Endothelial cell of umbilical vein (primary cell): ENCODE measurements around the gene TXNRD3. TPM values are rescaled to one million over a fixed set of nuclear protein-coding genes. Genes with fewer than 3 reads are reported as not detected.

Experiments
- BruUV-seq: library from RNA; stranded (reverse); fragments of 400-500 nt; replicated peaks from 2 replicates; lab custom pipeline; 2021; lab: Mats Ljungman, UMichigan
- CTCF ChIA-PET: fragments of 300-600, 350-600 bp; sonication (Branson Sonifier 250); formaldehyde crosslinking; loops from one replicate; lab custom pipeline; 2021; ENCODE audit warnings: antibody characterized with exemption, inconsistent platforms; lab: Charles Lee
- POLR2A ChIA-PET: fragments of 300-600, 350-600 bp; sonication (Branson Sonifier 250); formaldehyde crosslinking; loops from one replicate; lab custom pipeline; 2021; ENCODE audit warnings: antibody characterized with exemption, inconsistent platforms; lab: Charles Lee
- DNase-seq: peaks from one replicate; pipeline ENCODE4 v3.0.0-alpha.2; 2011; ENCODE audit warnings: low read depth, low spot score
- FAIRE-seq: peaks from 2 replicates; lab custom pipeline; 2011; peaks lifted over from hg19 to GRCh38; lab: Jason Lieb, UNC
- H2AFZ ChIP-seq: 2 replicates; pipeline ENCODE4 v1.6.0; 2012; ENCODE audit warnings: low read depth, low read length, control low read depth, inconsistent platforms
- H3K27ac ChIP-seq: 2 replicates; pipeline ENCODE4 v1.5.1; 2011; ENCODE audit warnings: low read depth, mild to moderate bottlenecking, control low read depth, low read length, moderate library complexity; ENCODE audit not compliant: insufficient read depth
- H3K27me3 ChIP-seq, 2 experiments: 2 replicates each; pipeline versions ENCODE4 v1.6.0 to v1.6.1; 2011; ENCODE audit warnings: low read length in 2 of 2, mixed read lengths in 1 of 2; ENCODE audit not compliant: control insufficient read depth in 2 of 2, insufficient read depth in 2 of 2
- H3K36me3 ChIP-seq, 2 experiments: 2 replicates in 1 of 2; 3 replicates in 1 of 2; pipeline ENCODE4 v1.5.1; 2011; ENCODE audit warnings: low read length in 2 of 2, mild to moderate bottlenecking in 1 of 2, moderate library complexity in 1 of 2; ENCODE audit not compliant: control insufficient read depth in 2 of 2, insufficient read depth in 2 of 2; ENCODE audit errors: extremely low read depth in 1 of 2
- H3K4me1 ChIP-seq: 3 replicates; pipeline ENCODE4 v1.5.1; 2011; ENCODE audit warnings: mild to moderate bottlenecking, low read length; ENCODE audit not compliant: control insufficient read depth, insufficient read depth; ENCODE audit errors: extremely low read depth
- H3K4me2 ChIP-seq: 2 replicates; pipeline ENCODE4 v1.6.1; 2011; ENCODE audit warnings: low read length, control low read depth, mixed read lengths; ENCODE audit not compliant: insufficient read depth
- H3K4me3 ChIP-seq, 3 experiments: fragments of 200-600 bp in 1 of 3; sonication (generic), shearing (Covaris generic) in 1 of 3; replicated peaks in 1 of 3; 2 replicates each; pipeline ENCODE4 v1.5.1; 2011 to 2016; ENCODE audit warnings: control low read depth in 3 of 3, low read length in 3 of 3, mild to moderate bottlenecking in 2 of 3, inconsistent platforms in 1 of 3, low read depth in 1 of 3, moderate library complexity in 1 of 3; ENCODE audit not compliant: insufficient read depth in 1 of 3
- H3K79me2 ChIP-seq: 2 replicates; pipeline ENCODE4 v1.6.0; 2012; ENCODE audit warnings: low read length, inconsistent platforms; ENCODE audit not compliant: control insufficient read depth, insufficient read depth
- H3K9ac ChIP-seq: replicated peaks from 2 replicates; pipeline ENCODE3; 2011; ENCODE audit warnings: low read length, control low read depth; ENCODE audit not compliant: insufficient read depth; ENCODE audit errors: extremely low read depth
- H3K9me1 ChIP-seq: replicated peaks from 3 replicates; pipeline ENCODE4 v1.6.0; 2011; ENCODE audit warnings: mild to moderate bottlenecking, low read length; ENCODE audit not compliant: control insufficient read depth, insufficient read depth; ENCODE audit errors: extremely low read depth
- H3K9me3 ChIP-seq: replicated peaks from 2 replicates; pipeline ENCODE4 v1.5.1; 2012; ENCODE audit warnings: low read length, inconsistent platforms; ENCODE audit not compliant: control insufficient read depth, insufficient read depth
- H4K20me1 ChIP-seq: replicated peaks from 2 replicates; pipeline ENCODE3; 2011; ENCODE audit warnings: mild to moderate bottlenecking, low read length; ENCODE audit not compliant: control insufficient read depth, insufficient read depth; ENCODE audit errors: extremely low read depth
- EZH2 ChIP-seq: IDR thresholded peaks from 2 replicates; pipeline ENCODE4 v1.6.1; 2012; ENCODE audit warnings: borderline replicate concordance, low read depth, mild to moderate bottlenecking, moderate library complexity, low read length, inconsistent platforms; ENCODE audit not compliant: severe bottlenecking
- JUN ChIP-seq: IDR thresholded peaks from 2 replicates; pipeline ENCODE4 v1.6.1; 2011; ENCODE audit warnings: borderline replicate concordance, low read depth; ENCODE audit not compliant: insufficient read length, insufficient read depth
- MYC ChIP-seq: IDR thresholded peaks from one replicate; pipeline ENCODE4 v1.6.1; 2011; ENCODE audit warnings: mild to moderate bottlenecking, low read depth, low read length
- POLR2A ChIP-seq: IDR thresholded peaks from 2 replicates; pipeline ENCODE4 v1.6.1; 2012; ENCODE audit warnings: low read depth, mild to moderate bottlenecking, control low read depth, low read length
- dilution Hi-C: fragments of 300-500 bp; cut with MboI; formaldehyde crosslinking; loops from one replicate; pipeline ENCODE4 v1.15.0; 2019; ENCODE audit warnings: low sequenced_read_pairs; ENCODE audit not compliant: extremely low pct_ligation_motif_present
- intact Hi-C: fragments of 100-400 bp; cut with micrococcal nuclease; formaldehyde crosslinking; loops from one replicate; pipeline ENCODE4 v1.10.0; 2022
- polyA plus RNA-seq, 4 experiments: library from polyadenylated mRNA; depleted of rRNA in 3 of 4; stranded (reverse) in 3 of 4; unstranded in 1 of 4; fragments of >200 nt; gene quantifications; 2 replicates each; pipeline versions ENCODE4 v1.2.1 to v1.2.3, GENCODE V29; 2011 to 2012; ENCODE audit warnings: missing spikeins in 1 of 4
- total RNA-seq: library from RNA; stranded (reverse); gene quantifications from 2 replicates; pipeline ENCODE4 v1.2.3, GENCODE V29; 2021
- TF ChIP-seq, protein P1 (sequence below), 2 donors: IDR thresholded peaks; 1 replicate in 1 of 2; 2 replicates in 1 of 2; pipeline ENCODE4 v1.5.1; 2011; ENCODE audit warnings: low read length in 2 of 2, mild to moderate bottlenecking in 2 of 2, moderate library complexity in 2 of 2, control low read depth in 1 of 2, inconsistent platforms in 1 of 2, low read depth in 1 of 2; ENCODE audit not compliant: insufficient read depth in 1 of 2; ENCODE audit errors: extremely low read depth in 1 of 2

TXNRD3 gene
- total and polyA plus RNA-seq, 2 donors (not counting 3 experiments of a cell fraction or from before 2014, with no cell fraction given): 2.6 to 7.1 TPM

DNA sequence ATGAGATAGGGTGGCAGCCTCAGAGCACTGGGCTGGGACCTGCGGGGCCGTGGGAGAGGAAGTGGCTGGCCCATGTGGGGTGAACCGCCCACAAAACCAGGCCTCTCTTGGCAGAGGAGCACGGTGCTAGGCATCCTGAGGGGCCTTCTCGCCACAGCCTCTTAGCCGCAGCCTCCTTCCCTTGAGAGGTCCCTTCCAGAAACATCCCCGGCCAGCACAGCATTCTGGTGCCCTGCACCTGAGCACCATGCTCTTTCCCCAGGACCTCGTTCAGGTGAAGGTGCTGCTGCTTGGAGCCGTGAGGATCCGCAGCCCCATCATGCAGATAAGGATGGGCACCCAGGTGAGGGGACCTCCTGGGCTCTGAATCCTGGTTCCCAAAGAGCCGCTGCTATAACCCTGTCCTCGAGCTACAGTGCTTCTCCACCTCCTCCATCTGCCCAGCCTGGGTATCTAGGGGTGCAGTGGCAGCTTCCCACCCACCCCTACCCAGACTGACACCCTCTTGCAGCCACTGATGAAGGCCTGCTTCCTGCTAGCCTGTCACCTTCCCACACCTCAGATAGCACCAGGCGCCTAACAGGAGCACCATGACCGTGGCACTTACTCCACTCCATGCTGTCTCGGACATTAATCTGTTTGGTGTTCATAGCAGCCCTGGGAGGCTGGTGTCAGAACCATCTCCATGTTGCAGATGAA is 11.2 kb upstream of the TXNRD3 start:
- Histone ChIP-seq H2AFZ (no peak overlapping the region), H3K79me2 (no peaks in the 10 kb centered on the region), H3K27ac (no peak overlapping the region), H3K4me1 (no peaks in the 10 kb centered on the region), H3K4me2 (no peak overlapping the region), H4K20me1 (no peaks in the 10 kb centered on the region), H3K4me3 (no peak overlapping the region), H3K9ac (no peak overlapping the region), H3K27me3 (peaks cover 7 to 8% of the 10 kb centered on the region in 2 experiments), H3K9me3 (no peaks in the 10 kb centered on the region), H3K36me3 (no peaks in the 10 kb centered on the region), H3K9me1 (no peaks in the 10 kb centered on the region)
- CTCF ChIA-PET: no interaction called here
- DNase-seq (no peak), FAIRE-seq (no peak)
- no TSS peak for BruUV-seq
- dilution Hi-C loops: no loop called here
- POLR2A ChIA-PET: no interaction called here
- intact Hi-C loops: no loop called here
- TF ChIP-seq POLR2A: no peak
- TF ChIP-seq, protein P1, sequence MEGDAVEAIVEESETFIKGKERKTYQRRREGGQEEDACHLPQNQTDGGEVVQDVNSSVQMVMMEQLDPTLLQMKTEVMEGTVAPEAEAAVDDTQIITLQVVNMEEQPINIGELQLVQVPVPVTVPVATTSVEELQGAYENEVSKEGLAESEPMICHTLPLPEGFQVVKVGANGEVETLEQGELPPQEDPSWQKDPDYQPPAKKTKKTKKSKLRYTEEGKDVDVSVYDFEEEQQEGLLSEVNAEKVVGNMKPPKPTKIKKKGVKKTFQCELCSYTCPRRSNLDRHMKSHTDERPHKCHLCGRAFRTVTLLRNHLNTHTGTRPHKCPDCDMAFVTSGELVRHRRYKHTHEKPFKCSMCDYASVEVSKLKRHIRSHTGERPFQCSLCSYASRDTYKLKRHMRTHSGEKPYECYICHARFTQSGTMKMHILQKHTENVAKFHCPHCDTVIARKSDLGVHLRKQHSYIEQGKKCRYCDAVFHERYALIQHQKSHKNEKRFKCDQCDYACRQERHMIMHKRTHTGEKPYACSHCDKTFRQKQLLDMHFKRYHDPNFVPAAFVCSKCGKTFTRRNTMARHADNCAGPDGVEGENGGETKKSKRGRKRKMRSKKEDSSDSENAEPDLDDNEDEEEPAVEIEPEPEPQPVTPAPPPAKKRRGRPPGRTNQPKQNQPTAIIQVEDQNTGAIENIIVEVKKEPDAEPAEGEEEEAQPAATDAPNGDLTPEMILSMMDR (IDR thresholded peaks at IDR 0.05; ENCODE audit: extremely low read depth in 1 of 2, insufficient read depth in 1 of 2, low read depth in 1 of 2, low read length in 2 of 2): no peak
- no peak for TF ChIP-seq EZH2

DNA sequence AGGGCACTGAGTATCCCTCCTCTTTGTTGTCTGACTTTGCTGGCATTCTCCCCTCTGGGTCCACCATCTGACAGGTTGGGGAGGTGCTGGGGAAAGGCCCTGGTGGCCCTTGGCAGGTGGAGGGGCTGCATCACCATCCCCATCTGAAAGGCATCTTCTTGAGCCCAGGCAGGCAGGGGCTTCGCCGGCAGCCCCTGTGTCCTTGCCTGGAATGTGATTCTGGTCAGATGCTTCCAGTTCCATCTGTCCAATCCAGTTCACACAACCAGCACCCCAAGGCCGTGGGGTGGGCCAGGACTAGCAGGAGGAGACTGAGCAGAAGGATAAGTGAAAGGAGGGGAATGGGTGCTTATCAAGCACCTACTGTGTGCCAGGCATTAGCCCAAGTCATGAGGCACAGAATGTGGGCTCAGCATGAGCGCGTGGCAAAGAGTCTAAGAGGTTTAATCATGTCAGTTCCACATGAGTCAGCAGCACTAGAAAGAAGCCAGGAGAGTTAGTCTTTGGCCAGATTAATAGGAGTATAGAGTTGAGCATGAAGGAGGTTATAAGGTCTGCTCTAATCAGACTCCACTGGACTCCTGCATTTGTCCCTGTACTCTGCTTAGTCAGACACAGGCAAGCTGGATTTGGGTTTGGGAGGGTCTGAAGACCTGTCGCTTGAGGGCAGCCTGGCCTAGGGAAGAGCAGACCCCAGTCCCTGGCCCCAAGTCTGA is 10.5 kb upstream of the TXNRD3 start:
- H3K27ac ChIP-seq: no peak overlapping the region
- H3K9me3 ChIP-seq: no peaks in the 10 kb centered on the region
- H3K27me3 ChIP-seq: peaks cover 9 to 13% of the 10 kb centered on the region in 2 experiments
- H3K4me2 ChIP-seq: no peak overlapping the region
- no peaks in the 10 kb centered on the region for H3K36me3 ChIP-seq
- H3K9me1 ChIP-seq: no peaks in the 10 kb centered on the region
- dilution Hi-C loops (no loop called here), intact Hi-C loops (no loop called here)
- TF ChIP-seq MYC (no peak), JUN (no peak), POLR2A (no peak)
- TF ChIP-seq, protein P1 (IDR thresholded peaks at IDR 0.05; ENCODE audit: extremely low read depth in 1 of 2, insufficient read depth in 1 of 2, low read depth in 1 of 2, low read length in 2 of 2): no peak
- H2AFZ ChIP-seq: no peak overlapping the region
- no peaks in the 10 kb centered on the region for H3K4me1 ChIP-seq
- H4K20me1 ChIP-seq: no peaks in the 10 kb centered on the region
- ChIA-PET POLR2A (no interaction called here), CTCF (no interaction called here)
- no peak overlapping the region for H3K9ac ChIP-seq
- FAIRE-seq (no peak), DNase-seq (no peak)
- H3K79me2 ChIP-seq: no peaks in the 10 kb centered on the region
- no peak overlapping the region for H3K4me3 ChIP-seq
- no TSS peak for BruUV-seq
